ENCODE measurements around the gene RASA4B.
A peak's percentile ranks its signal among the peaks of the same experiment; 100 is the strongest.

RASA4B gene

DNA sequence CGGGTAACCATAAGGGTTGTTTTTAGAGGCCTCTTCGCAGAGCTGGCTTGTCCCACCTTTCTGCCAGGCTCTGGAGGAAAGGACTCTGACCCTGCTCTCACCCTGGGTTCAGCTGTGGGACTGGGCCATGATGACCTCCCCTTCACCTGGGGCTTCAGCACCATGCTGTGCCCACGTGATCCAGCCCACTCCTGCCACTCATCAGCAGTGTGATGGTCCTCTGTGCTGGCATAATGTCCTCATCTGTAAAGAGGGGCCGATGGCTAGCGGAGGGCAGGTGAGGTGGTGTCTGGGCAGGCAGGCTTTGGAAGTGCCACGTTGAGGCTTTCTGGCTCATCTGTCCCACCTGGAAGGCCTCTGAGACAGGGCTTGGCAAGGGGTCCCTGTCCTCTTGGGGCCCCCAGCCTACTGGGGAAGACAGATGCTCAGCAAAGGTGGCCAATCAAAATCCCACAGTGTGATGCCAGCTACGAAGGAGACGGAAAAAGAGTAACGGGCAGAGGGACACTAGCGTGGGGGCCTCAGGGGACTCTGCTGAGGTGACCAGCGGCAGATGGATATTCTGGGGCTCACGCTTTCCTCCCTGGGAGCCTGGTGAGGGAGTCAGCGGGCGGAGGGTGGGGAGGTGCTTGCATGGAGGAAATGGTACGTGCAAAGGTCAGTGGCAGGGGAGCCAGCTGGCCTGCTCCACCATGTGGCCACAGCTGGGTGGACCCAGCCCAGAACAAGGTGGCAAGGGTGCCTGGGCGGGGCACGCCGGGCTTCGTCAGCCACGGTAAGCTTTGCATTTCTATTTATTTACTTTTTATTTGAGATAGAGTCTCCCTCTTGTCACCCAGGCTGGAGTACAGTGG lies 47.4 kb downstream of the RASA4B start:
- DNase-seq (ENCODE audit: low read depth) = no peak
- TF ChIP-seq, protein P1, sequence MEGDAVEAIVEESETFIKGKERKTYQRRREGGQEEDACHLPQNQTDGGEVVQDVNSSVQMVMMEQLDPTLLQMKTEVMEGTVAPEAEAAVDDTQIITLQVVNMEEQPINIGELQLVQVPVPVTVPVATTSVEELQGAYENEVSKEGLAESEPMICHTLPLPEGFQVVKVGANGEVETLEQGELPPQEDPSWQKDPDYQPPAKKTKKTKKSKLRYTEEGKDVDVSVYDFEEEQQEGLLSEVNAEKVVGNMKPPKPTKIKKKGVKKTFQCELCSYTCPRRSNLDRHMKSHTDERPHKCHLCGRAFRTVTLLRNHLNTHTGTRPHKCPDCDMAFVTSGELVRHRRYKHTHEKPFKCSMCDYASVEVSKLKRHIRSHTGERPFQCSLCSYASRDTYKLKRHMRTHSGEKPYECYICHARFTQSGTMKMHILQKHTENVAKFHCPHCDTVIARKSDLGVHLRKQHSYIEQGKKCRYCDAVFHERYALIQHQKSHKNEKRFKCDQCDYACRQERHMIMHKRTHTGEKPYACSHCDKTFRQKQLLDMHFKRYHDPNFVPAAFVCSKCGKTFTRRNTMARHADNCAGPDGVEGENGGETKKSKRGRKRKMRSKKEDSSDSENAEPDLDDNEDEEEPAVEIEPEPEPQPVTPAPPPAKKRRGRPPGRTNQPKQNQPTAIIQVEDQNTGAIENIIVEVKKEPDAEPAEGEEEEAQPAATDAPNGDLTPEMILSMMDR (conservative IDR thresholded peaks at IDR 0.05; ENCODE audit: low read length) = no peak
- no peak overlapping the region for H3K4me3 ChIP-seq (ENCODE audit: low read length)

DNA sequence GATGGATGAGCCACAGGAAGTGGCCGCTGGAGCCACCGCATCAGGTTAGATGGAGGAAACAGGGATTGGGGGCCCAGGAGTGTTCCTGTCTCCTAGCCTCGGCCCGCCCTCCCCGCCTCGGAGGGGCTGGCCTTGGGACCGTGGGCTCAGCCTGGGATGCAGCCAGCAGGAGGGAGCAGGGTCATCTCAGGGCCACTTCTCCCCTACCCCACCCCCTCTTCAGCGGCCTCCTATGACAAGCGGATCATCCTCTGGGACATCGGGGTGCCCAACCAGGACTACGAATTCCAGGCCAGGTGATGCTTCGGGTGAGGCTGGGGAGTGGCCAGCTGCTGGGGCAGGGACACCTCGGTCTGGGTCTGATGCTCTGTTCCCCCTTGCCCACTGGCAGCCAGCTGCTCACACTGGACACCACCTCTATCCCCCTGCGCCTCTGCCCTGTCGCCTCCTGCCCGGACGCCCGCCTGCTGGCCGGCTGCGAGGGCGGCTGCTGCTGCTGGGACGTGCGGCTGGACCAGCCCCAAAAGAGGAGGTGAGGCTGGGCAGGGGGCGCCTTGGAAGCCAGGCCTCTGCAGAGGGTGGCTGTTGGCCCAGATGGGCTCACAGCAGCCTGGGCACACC lies 48.1 kb downstream of the RASA4B start:
- no peak for DNase-seq (ENCODE audit: low read depth)
- H3K4me3 ChIP-seq (ENCODE audit: low read length) = no peak overlapping the region
- TF ChIP-seq, protein P1 (conservative IDR thresholded peaks at IDR 0.05; ENCODE audit: low read length) = no peak

DNA sequence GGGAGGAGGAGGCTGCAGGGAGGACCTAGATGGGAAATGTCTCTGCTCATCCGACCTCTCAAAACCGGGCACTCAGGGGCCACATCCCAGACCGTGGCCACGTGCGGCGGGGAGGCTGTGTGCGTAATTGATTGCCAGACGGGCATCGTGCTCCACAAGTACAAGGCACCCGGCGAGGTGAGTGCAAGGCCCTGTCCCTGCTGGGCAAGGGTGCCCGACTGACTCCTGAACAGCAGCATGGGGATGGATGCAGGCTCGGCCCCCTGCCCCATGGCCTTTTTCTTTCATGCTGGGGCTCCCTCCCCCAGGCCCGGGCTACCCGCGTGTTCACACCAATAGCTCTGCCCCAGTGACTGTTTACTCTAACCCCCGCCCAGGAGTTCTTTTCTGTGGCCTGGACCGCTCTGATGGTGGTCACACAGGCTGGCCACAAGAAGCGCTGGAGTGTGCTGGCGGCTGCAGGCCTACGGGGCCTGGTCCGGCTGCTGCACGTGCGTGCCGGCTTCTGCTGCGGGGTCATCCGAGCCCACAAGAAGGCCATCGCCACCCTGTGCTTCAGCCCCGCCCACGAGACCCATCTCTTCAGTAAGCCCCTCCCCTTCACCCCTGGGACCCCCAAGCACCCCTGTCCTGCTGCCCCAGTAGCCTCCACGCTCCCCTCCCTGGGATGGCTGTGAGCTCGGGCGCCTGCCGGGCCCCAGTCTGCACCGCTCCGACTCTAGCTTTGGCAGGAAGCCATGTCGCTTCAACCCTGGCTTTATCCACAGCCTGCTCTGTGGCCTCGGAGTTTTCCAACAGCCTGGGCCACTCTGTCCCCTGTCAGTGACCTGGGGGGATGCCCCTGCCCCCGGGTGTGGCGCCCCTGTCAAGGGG lies 48.9 kb downstream of the RASA4B start:
- H3K4me3 ChIP-seq (ENCODE audit: low read length) = no peak overlapping the region
- DNase-seq (ENCODE audit: low read depth) = no peak
- TF ChIP-seq, protein P1 (conservative IDR thresholded peaks at IDR 0.05; ENCODE audit: low read length) = no peak

DNA sequence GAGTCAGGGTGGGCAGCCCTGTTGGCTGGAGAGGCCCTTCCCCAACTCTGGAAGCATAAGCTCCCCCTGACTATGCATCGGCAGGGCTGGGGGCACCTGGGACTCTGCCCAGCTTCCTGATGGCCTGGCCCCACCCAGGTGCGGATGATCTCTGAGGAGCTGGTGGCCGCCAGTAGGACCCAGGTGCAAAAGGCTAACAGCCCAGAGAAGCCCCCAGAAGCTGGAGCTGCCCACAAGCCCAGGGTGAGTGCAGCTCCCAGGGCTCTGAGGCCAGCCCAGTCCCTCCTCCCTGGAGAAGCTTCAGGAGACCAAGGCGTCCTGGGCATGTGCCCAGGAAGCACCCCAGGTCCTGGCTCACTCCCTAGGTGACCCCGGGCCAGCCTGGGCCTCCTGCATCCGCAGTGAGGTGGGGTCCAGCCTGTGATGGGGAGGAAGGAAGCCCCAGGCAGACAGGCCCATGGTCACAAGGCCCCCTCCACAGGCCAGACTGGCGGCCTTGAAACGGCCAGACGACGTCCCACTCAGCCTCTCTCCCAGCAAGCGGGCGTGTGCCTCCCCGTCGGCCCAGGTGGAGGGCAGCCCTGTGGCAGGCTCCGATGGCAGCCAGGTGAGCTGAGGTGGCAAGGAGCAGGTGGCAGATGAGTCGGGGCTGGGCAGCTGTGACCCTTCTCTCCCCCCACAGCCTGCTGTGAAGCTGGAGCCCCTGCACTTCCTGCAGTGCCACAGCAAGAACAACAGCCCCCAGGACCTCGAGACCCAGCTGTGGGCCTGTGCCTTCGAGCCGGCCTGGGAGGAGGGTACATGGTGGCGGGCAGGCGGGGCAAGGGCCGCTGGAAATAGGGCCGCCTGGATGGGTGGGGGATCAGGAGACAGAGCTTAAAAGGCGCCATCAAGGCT lies 49.7 kb downstream of the RASA4B start:
- no peak for DNase-seq (ENCODE audit: low read depth)
- no peak overlapping the region for H3K4me3 ChIP-seq (ENCODE audit: low read length)
- TF ChIP-seq, protein P1 (conservative IDR thresholded peaks at IDR 0.05; ENCODE audit: low read length) = no peak

DNA sequence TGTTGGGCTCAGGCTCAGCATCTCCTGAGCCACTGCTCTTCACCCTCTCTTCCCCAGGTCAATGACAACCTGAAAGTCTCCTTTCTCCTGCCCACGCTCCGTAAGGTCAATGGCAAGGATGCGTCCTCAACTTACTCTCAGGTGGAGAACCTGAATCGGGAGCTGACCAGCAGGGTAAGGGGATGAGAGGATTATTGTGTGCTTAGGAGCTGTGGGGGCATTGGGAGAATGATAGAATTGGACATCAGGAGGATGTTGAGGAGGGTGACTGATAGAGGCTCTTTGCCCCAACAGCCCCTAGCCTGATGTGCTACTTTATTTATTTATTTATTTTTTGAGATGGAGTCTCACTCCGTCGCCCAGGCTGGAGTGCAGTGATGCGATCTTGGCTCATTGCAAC lies 51.5 kb downstream of the RASA4B start:
- peak overlapping the region; percentile 99 for H3K4me3 ChIP-seq (ENCODE audit: low read length)
- DNase-seq (ENCODE audit: low read depth) = no peak
- TF ChIP-seq, protein P1 (conservative IDR thresholded peaks at IDR 0.05; ENCODE audit: low read length) = no peak

DNA sequence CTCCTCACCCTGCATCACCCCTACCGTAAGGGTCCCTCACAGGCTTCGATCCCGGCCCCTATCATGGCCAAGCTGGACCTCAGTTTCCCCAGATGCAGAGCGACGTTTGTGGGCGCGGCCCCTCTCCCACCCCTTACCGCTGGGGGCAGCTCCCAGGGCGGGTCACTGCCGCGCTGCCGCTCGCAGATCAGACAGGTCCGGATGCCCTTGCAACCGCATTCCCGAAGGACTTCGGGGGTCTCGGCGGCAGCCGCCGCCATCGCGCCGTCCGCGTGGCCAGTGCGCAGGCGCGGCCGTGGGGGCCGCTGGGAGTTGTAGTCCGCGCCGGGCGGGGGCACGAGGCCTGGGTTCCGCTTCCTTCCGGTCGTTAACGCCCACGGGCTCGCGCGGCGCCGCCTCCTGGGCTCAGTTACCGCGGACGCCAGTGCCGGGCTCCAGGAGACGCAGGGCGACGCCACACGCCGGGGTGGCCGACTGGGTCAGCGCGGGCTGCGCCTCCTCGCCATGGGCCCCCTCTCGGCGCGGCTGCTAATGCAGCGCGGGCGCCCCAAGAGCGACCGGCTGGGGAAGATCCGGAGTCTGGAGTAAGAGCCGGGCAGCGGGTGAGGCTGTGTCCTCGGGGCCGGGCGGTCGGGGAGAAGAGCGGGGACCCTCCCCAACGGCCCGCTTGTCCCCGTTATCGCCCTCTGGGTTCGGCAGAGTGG lies 52.8 kb downstream of the RASA4B start, which contains the start of the genes ALKBH4 and LRWD1:
Gene ALKBH4, minus strand, starts transcription at position 287 of the 704 bp plus-strand sequence. Its CDS starts 27 bp downstream, at position 260.
Gene LRWD1, plus strand, starts transcription at position 408 of the 704 bp plus-strand sequence. Its CDS starts 97 bp downstream, at position 505.
- peak; percentile 90 for DNase-seq (ENCODE audit: low read depth)
- H3K4me3 ChIP-seq (ENCODE audit: low read length) = peak within 1 kb of the TSS; percentile 99
- TF ChIP-seq, protein P1 (conservative IDR thresholded peaks at IDR 0.05; ENCODE audit: low read length) = no peak
